ENCODE measurements around the gene SLC35B1.

GRCh38 chr17:49746791-49747490 lies 39.2 kb upstream of the SLC35B1 start:
- TF ChIP-seq CTCF (IDR thresholded peaks at IDR 0.05) (no peak), POLR2A (IDR thresholded peaks at IDR 0.05) (no peak)

Measured in breast epithelium (tissue), 3 donors.